NCI-H2227 (cell line): ENCODE results near the gene NSUN6.
"Not testable (repeated sequence)": the region's sequence is repeated elsewhere in the genome, so short reads cannot be mapped to it uniquely, and the experiment has no call there.

Experiments used
- DNase-seq: peaks from one replicate; lab custom pipeline; 2025; ENCODE audit not compliant: unreplicated experiment; lab: John Stamatoyannopoulos, UW

NSUN6 gene

DNA sequence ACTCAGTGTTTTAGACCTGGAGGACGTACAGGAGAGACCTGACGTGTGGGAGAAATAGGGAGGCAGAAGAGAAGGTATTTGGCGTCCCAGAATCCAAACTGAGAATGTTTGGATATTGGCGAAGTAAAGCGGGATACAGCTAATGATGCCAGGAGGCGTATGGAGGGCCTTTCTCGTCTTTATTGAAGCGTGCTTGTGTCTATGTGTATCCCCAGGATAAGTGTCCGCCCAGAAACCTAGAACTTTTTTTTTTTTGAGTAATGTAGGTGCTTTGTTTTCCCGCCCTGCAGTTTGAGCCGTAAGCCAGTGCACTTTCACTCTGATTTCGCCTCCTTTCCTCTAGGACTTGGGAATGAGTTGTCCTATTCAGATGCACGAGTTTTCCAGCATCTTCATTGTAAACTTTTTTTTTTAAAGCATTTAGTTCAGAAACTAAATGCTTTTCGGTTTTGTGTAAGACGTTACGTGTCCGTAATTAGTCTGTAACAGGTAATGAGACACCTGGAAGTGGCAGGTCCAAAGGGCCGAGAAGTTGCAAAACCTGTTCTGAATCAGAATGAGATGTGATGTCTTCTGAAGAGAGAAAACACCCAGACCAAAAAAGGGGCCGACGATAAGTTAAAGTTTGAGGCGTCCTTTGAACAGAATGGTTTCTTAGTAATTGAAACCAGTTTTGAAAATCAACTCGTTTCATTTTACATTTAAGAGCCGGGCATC lies 8.6 kb upstream of the NSUN6 start:
- DNase-seq: peak; percentile 25

DNA sequence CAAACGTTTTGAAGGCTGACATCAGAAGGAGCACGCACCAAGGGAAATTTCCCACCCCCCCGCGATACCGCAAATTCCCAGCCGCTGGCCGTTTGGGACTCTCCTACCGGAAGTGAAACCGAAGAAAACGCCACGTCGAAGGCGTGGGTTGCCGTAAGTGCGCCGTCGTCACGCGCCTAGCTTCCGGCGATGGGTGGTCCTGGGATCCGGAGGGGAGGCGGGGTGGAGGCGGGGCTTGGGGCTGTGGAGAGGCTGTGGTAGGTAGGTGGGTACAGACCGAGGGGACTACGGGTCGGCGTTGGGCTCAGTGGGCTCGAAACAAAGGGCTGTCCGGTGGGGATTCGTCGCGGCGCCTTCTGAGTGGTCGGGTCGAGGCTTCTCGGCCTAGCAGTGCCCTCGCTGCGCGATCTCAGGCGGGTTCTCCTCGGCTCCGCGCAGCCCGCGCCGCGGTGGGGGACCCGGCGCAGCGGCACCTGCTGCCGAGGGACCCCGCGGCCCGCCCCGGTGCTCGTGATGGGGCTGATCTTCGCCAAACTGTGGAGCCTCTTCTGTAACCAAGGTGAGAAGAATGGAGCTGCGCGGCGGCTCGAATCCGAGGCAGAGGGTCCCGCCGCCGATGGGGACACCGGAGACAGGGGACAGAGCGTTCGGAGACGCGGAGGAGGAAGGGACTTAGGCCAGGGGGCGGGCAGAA lies 7.9 kb upstream of the NSUN6 start, which contains the start of gene ARL5B:
Gene ARL5B (plus strand): TSS at position 307 of the 694 bp plus-strand sequence. CDS start 207 bp downstream, at position 514.
- DNase-seq: peak; percentile 95

DNA sequence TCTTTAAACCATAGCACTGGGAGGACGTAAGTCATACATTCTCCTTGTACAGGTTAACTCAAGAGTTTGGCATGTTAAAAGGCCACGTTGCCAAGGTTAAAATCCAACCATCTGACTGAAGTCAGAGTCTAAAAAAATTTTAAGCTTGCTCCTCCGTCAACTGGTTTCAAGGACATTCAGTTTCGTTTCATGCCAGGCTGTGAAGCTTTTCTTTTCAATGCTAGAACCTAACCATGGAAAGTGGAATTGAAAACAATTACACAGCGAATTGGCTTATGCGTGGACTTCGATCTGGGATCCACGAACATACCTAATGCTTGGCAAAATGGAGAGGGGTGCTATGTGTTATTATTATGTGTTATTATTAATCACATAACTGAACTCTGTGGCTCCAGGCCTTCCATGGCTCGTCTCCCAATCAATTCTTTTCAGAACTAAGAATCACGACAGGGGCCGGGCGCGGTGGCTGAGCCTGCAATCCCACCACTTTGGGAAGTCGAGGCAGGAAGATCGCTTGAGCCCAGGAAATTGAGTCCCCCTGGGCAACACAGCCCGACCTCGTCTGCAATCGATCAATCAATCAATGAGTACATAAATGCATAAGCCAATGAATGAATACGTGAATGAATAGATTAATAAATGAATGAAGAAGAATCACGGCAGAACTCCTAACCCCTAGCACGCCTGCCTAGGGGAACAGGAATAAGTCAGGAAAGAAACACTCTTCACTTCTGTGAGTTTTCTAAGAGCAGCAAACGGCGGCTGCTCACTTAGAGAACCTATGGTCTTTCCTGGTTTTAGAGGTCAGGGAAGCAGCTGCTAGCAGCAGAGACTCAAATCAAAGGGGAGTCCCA lies 7.1 kb upstream of the NSUN6 start:
- peak; percentile 6 for DNase-seq

DNA sequence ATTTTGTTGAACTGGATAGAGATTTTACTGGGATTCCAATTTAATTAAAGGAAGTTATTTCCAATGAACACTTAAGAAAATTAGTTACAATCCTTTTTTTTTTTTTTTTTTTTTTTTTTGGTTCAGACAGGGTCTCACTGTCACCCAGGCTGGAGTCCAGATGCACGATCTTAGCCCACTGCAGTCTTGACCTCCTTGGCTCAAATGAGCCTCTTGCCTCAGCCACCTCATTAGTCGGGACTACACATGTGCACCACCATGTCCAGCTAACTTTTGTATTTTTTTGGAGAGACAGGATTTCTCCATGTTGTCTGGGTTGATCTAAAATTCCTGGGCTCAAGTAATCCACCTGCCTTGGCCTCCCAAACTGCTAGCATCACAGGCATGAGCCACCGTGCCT lies 5.3 kb upstream of the NSUN6 start:
- DNase-seq: no peak

DNA sequence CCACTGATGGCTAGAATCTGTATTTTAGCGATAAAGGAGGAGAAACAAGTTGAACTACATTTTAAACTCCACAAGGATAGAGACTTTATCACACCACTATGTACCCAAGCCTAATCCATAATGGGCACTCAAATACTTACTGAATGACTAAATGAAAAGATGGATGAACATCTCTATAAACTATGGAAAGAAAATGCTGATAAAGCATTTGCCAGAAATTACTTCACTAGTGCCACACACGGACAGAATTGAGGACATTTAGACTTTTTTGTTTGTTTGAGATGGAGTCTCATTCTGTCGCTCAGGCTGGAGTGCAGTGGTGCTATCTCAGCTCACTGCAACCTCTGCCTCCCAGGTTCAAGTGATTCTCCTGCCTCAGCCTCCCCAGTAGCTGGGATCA lies 1.7 kb upstream of the NSUN6 start:
- DNase-seq: no peak

DNA sequence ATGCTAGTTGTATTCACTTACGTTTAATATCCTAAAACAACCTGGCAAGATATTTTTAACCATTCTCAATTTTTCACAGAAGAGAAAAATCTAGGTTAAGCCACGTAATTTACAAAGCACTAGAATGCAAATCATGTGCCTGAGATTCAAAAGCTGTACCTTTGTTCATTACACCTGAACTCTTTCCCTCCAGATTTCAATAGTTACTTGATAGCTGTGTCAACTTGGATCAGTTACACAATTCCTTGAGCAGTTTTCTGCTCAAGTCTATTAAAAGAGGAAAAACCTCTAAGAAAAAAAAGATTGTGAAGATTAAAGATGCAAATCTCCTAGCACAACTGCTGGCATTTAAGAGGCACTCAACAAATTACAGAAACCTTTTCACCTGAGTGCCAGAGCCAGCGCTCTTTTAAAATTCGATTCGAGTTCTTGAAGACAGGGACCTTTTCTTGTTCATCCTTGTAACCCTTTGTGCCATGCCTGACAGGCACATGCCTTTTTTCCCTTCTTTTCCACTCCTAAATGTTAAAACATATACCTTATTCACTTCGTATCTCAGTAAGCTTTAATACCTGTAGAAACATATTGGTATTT lies 886 bp downstream of the NSUN6 start:
- no peak for DNase-seq

DNA sequence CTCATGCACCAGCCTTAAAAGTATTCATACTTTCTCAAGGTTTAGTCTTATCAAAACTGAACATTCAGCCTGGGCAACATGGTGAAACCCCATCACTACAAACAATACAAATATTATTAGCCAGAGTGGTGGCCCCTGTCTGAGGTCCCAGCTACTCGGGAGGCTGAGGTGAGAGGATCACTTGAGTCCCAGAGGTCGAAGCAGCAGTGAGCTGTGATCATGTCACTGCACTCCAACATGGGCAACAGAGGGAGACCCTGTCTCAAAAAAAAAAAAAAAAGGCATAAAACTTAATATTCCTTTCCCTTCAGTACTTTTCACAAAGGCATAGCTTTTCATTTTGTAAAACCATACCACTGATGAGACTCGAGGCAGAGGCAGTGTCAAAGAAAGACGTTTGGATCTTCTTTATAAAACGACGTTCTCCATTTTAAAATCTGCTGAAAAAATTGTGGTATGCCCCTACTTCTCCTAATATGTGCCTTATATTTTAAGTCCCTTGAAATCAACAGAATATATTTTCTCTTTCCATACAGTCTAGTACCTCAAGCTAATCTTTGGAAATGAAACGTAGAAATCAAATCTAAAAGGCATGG lies 1.9 kb downstream of the NSUN6 start:
- DNase-seq: no peak

DNA sequence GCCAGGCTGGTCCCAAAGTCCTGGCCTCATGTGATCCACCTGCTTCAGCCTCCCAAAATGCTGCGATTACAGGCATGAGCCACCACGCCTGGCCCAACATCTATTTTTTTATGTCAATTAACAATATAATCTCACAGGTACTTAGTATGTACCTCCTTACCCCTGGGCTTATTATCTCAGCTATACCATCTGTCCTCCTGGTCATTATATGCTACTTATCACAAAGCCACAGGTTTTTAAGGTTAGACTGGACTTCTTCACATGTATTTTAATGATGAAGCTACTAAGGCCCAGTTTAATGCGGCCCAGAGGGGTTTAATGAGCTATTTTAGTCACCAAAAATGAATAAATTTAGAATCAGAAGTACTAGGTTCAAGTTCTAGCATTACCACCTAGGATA lies 3.4 kb downstream of the NSUN6 start:
- DNase-seq: no peak

DNA sequence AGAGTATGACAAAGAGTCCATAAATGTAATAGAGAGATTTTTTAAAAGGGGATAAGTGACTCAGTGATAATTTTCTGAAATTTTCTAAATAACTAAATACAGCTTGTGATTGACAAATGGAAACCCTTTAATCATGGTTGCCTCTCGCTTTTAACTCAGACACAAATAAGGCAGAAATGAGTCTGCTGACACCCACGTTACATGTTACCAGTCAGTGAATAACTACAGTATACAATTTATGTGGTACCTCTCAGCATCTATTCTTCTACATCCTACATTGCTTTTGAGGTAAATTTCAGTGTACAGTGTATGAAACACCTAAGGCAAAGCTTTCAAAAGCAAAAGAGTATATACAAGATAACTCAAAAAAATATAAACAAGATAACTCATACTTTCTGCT lies 4.2 kb downstream of the NSUN6 start:
- DNase-seq: no peak

DNA sequence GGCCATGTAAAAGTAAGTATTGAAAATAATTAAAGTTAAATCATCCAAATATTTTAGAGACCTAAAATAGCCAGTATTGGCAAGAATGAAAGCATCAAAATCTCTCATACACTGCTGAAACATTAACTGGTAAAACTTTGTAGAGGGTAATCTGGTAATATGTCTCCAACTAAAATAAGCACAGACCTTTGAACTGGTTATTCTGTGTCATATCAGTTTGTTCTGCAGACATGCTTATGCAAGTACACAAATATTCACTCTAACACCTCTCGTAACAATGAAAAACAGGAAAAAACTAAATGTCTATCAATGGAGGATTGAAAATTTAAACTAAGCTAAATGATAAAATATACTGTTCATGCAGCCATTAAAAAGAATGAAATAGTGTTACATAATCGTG lies 11.7 kb downstream of the NSUN6 start:
- not testable (repeated sequence) for DNase-seq

DNA sequence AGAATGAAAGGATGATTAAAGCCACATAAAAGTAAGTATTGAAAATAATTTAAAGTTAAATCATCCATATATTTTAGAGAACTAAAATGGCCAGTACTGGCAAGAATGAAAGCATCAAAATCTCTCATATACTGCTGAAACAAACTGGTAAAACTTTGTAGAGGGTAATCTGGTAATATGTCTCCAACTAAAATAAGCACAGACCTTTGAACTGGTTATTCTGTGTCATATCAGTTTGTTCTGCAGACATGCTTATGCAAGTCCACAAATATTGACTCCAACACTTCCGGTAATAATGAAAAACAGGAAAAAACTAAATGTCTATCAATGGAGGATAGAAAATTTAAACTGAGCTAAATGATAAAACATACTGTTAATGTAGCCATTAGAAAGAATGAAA lies 14.0 kb downstream of the NSUN6 start:
- not testable (repeated sequence) for DNase-seq

DNA sequence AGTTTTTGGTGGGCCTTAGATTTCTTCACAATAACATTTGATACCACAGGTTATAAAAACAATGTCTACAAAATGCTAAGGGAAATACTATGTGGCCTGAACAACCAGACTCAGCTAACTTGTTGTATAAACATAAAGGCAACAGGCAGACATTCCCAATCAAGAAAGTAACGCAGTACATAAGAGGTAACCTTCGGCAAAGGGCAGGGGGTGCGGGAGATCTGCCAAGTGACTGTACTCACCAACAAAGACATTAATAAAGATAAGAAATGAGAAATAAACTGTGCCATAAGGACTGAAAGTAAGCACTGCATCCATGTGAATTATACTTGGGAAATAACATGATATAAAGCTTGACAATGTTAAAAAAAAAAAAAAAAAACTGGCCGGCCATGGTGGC lies 15.4 kb downstream of the NSUN6 start:
- no peak for DNase-seq

DNA sequence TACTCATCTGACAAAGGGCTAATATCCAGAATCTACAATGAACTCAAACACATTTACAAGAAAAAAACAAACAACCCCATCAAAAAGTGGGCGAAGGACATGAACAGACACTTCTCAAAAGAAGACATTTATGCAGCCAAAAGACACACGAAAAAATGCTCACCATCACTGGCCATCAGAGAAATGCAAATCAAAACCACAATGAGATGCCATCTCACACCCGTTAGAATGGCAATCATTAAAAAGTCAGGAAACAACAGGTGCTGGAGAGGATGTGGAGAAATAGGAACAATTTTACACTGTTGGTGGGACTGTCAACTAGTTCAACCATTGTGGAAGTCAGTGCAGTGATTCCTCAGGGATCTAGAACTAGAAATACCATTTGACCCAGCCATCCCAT lies 18.9 kb downstream of the NSUN6 start:
- DNase-seq: not testable (repeated sequence)

DNA sequence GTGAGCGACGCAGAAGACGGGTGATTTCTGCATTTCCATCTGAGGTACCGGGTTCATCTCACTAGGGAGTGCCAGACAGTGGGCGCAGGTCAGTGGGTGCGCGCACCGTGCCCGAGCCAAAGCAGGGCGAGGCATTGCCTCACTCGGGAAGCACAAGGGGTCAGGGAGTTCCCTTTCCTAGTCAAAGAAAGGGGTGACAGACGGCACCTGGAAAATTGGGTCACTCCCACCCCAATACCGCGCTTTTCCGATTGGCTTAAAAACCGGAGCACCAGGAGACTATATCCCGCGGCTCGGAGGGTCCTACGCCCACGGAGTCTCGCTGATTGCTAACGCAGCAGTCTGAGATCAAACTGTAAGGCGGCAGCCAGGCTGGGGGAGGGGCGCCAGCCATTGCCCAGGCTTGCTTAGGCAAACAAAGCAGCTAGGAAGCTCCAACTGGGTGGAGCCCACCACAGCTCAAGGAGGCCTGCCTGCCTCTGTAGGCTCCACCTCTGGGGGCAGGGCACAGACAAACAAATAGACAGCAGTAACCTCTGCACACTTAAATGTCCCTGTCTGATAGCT lies 23.9 kb downstream of the NSUN6 start:
- DNase-seq: peak; percentile 76

DNA sequence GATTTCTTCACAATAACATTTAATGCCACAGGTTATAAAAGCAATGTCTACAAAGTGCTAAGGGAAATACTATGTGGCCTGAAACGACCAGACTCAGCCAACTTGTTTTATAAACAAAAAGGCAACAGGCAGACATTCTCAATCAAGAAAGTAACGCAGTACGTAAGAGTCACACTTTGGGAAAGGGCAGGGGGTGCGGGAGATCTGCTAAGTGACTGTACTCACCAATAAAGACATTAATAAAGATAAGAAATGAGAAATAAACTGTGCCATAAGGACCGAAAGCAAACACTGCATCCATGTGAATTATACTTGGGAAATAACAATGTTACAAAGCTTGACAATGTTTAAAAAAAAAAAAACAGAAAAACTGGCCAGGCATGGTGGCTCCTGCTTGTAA lies 25.5 kb downstream of the NSUN6 start:
- no peak for DNase-seq

DNA sequence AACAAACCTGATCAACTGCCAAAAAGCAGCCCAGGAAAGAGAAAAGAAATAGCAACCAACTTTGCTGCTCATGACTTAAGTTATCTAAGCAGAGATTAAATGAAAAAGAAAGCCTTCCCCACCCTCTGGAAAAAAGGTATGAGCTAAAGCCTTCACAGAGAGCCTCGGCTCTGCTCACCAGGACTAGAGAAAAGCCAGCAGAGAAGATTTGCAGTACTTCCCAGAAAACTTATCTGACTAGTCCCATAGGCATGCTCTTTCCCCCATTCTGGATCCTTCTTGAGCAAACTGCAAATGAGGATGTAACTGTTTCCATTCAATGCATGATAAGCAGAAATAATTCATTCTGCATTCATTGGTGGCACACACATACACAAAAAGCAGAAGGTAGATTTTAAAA lies 27.7 kb downstream of the NSUN6 start:
- not testable (repeated sequence) for DNase-seq

DNA sequence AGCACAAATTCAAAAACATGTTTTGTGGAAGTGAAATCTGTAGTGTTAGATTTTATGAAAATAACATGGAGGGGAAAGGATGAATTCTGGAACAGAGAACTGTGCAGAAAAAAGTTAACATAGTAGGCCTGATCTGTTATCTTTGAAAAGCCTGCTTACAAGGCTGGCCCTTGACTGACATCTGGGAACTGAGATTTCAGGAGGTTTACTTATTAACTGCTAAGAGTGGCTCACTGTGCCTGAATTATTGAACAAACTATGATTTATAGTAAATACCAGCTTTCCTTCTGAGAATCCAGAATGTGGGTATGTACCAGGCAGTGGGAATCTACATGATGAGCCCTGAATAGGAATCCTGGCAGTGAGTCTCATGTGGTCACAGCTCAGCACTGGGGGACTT lies 30.5 kb downstream of the NSUN6 start:
- no peak for DNase-seq

DNA sequence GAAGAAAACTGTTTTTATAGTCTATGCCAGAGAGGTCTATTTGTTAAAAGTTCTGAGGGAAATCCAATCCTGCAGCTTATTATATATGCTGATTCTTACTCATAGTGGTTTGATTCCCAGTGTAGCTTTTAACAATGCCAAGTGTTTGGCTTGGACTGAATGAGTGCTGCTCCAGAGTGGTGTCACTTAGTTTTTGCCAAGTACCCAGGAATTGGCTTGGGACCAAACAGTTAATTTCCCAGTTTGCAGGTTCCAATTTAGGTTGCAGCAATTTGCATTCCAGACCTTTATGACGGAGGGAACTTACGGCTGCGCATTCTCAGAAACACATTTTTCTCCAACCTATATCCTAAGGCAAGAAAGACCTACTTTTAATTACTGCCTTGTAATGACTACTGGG lies 32.4 kb downstream of the NSUN6 start:
- DNase-seq: no peak

DNA sequence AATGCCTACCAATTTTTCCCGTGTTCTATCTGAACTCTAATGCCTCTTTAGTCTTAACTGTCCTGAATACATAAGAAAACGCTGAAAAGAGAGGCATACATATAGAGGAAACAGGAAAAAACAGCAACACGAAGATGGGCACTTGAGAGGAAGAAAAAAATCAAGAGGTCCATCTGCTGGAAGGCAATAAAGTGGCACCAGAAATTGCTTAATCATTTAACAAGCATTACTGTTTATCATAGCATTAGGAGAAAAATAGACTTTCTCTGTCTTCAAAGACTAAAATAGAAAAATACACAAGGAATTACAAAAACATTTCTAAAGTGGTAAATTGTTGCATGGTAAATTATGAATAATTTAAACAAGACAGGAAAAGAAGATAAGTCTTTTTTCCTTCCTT lies 35.0 kb downstream of the NSUN6 start:
- DNase-seq: no peak

DNA sequence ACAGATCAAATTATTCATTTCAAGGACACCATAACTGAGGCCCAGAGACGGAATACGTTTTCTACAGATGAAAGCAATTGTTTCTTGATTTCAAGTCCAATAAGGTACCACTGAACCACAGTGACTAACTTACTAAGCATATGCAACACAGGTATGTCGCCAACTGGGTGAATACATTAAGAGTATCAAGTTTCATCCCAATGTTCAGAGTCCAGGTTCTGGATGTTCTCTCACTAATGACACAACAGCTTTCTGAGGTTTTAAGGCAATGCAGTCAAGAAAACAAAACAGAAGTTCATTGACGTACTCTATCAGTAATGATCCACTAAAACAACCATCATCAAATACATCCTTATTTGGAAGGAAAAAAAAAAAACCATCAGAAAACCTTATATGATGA lies 35.8 kb downstream of the NSUN6 start:
- no peak for DNase-seq

DNA sequence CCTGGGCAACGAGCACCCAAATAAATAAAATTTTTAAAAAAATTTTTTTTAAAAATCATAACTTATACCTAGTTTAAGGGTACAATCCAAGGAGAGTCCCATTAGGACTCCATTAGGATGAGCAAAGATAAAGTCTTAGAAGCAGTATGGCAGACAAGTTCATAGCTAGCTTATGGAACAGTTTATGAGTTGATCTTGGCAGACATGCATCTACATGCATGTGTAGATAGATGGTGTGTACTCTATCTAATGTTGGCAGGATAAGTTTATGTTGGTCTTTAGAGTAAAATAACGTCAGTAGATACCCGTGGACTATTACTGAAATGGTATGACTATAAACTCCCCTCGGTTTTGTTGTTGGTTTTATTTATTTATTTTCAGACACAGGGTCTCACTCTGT lies 40.2 kb downstream of the NSUN6 start:
- no peak for DNase-seq
